SK-N-SH treated with all-trans-retinoic acid at 6 μM for 48 hours (cell line): ENCODE measurements around the gene SH3PXD2A.

Experiments
- ARNTL ChIP-seq: fragments of 450-650 bp; formaldehyde crosslinking; IDR thresholded peaks from 2 replicates; pipeline ENCODE4 v1.5.0; 2020; ENCODE audit warnings: low read depth, mild to moderate bottlenecking, moderate library complexity, borderline replicate concordance
- CREB5 ChIP-seq: fragments of 250-450 bp; sonication (Bioruptor Pico); IDR thresholded peaks from 2 replicates; pipeline ENCODE4 v1.5.1; 2020; ENCODE audit warnings: low read depth, mild to moderate bottlenecking, moderate library complexity
- OSR1 ChIP-seq: fragments of 250-450 bp; sonication (Bioruptor Pico); IDR thresholded peaks from 2 replicates; pipeline ENCODE4 v1.8.0; 2022; ENCODE audit warnings: moderate library complexity, mild to moderate bottlenecking, inconsistent platforms
- PATZ1 ChIP-seq: fragments of 250-450 bp; sonication (Bioruptor Pico); IDR thresholded peaks from 2 replicates; pipeline ENCODE4 v1.8.0; 2020; ENCODE audit warnings: mild to moderate bottlenecking, moderate library complexity, borderline replicate concordance
- RARB ChIP-seq: fragments of 250-450 bp; sonication (Bioruptor Pico); IDR thresholded peaks from 2 replicates; pipeline ENCODE4 v1.8.0; 2021; ENCODE audit warnings: mild to moderate bottlenecking, moderate library complexity
- SNAI2 ChIP-seq: fragments of 250-450 bp; sonication (Bioruptor Pico); IDR thresholded peaks from 2 replicates; pipeline ENCODE4 v1.5.0; 2020; ENCODE audit warnings: mild to moderate bottlenecking, moderate library complexity
- ZFP30 ChIP-seq: fragments of 450-650 bp; formaldehyde crosslinking; IDR thresholded peaks from 2 replicates; pipeline ENCODE4 v1.5.0; 2022; ENCODE audit warnings: mild to moderate bottlenecking, moderate library complexity
- ZNF565 ChIP-seq: fragments of 450-650 bp; formaldehyde crosslinking; conservative IDR thresholded peaks from 2 replicates; pipeline ENCODE4 v1.5.0; 2020; ENCODE audit warnings: low read depth, mild to moderate bottlenecking, moderate library complexity
- ZNF8 ChIP-seq: fragments of 450-650 bp; formaldehyde crosslinking; IDR thresholded peaks from 2 replicates; pipeline ENCODE4 v1.5.0; 2020; ENCODE audit warnings: mild to moderate bottlenecking, moderate library complexity

- TF ChIP-seq PATZ1 (CRISPR knock-in tag): no peak
- no peak for TF ChIP-seq ZFP30 (CRISPR knock-in tag)
- TF ChIP-seq CREB5: no peak
- TF ChIP-seq SNAI2 (CRISPR knock-in tag): no peak
- TF ChIP-seq ZNF8: no peak
- no peak for TF ChIP-seq ZNF565 (CRISPR knock-in tag)
- no peak for TF ChIP-seq ARNTL (CRISPR knock-in tag)
- TF ChIP-seq RARB (CRISPR knock-in tag): no peak
- TF ChIP-seq OSR1 (CRISPR knock-in tag): no peak
Observed at GRCh38 chr10:103599907-103600306, 255.5 kb downstream of the SH3PXD2A start.
